Panc1 (cell line): ENCODE results near the gene MAN1A1. TPM values are rescaled to one million over a fixed set of nuclear protein-coding genes. Genes with fewer than 3 reads are reported as not detected.

Source experiments
- ATAC-seq: fragments of 200-7000 bp; cut with Tn5 transposase; 2 replicates; pipeline ENCODE4 v1.9.1; 2020; ENCODE audit warnings: mild to moderate bottlenecking, moderate library complexity
- BruUV-seq: library from RNA; stranded (reverse); fragments of 400-500 nt; replicated peaks from 2 replicates; lab custom pipeline; 2021; lab: Mats Ljungman, UMichigan
- CTCF ChIA-PET: fragments of 300-600 bp; sonication (Branson Sonifier 250); formaldehyde crosslinking; loops from one replicate; lab custom pipeline; 2022; ENCODE audit warnings: antibody characterized with exemption; lab: Charles Lee
- POLR2A ChIA-PET: fragments of 300-600 bp; sonication (Branson Sonifier 250); formaldehyde crosslinking; loops from one replicate; lab custom pipeline; 2022; ENCODE audit warnings: antibody characterized with exemption; lab: Charles Lee
- DNase-seq: peaks from one replicate; pipeline ENCODE4 v3.0.0-alpha.2; 2010; ENCODE audit warnings: low read depth, low spot score
- H3K27ac ChIP-seq: 2 replicates; pipeline ENCODE4 v1.5.1; 2011; ENCODE audit warnings: mild to moderate bottlenecking, low read length, inconsistent platforms
- H3K27me3 ChIP-seq: fragments of 200-500 bp; sonication (Bioruptor generic); 2 replicates; pipeline ENCODE4 v1.6.0; 2014; ENCODE audit warnings: low read length, inconsistent platforms; ENCODE audit not compliant: control insufficient read depth, insufficient read depth
- H3K36me3 ChIP-seq: fragments of 200-500 bp; sonication (Bioruptor generic); 2 replicates; pipeline ENCODE4 v1.5.1; 2014; ENCODE audit warnings: inconsistent platforms, mild to moderate bottlenecking, low read length, moderate library complexity; ENCODE audit not compliant: control insufficient read depth, insufficient read depth
- H3K4me1 ChIP-seq: 2 replicates; pipeline ENCODE4 v1.5.1; 2011; ENCODE audit warnings: inconsistent platforms, mild to moderate bottlenecking, low read length, moderate library complexity; ENCODE audit not compliant: control insufficient read depth, insufficient read depth
- H3K4me3 ChIP-seq, 2 experiments: 2 replicates each; pipeline ENCODE4 v1.5.1; 2011 to 2012; ENCODE audit warnings: low read depth in 2 of 2, low read length in 2 of 2, mild to moderate bottlenecking in 2 of 2, inconsistent platforms in 1 of 2, moderate library complexity in 1 of 2
- H3K9me3 ChIP-seq: fragments of 200-500 bp; sonication (Bioruptor generic); 2 replicates; pipeline ENCODE4 v1.5.1; 2014; ENCODE audit warnings: low read depth, mild to moderate bottlenecking, inconsistent platforms, low read length, moderate library complexity; ENCODE audit not compliant: control insufficient read depth, insufficient read depth
- CTCF ChIP-seq: fragments of 450-650 bp; IDR thresholded peaks from 2 replicates; pipeline ENCODE4 v1.5.1; 2017; ENCODE audit warnings: mild to moderate bottlenecking
- POLR2AphosphoS5 ChIP-seq: IDR thresholded peaks from 2 replicates; pipeline ENCODE4 v1.6.1; 2012; ENCODE audit warnings: mild to moderate bottlenecking, low read depth, low read length, moderate library complexity
- SIN3A ChIP-seq: IDR thresholded peaks from 2 replicates; pipeline ENCODE4 v1.6.1; 2012; ENCODE audit warnings: low read depth, mild to moderate bottlenecking, low read length, moderate library complexity, borderline replicate concordance; ENCODE audit not compliant: insufficient read depth
- TCF7L2 ChIP-seq: IDR thresholded peaks from 2 replicates; pipeline ENCODE4 v1.6.1; 2011; ENCODE audit warnings: mild to moderate bottlenecking, low read depth, low read length, inconsistent platforms
- in situ Hi-C: cut with HindIII; loops from 2 replicates; pipeline ENCODE4 v1.10.0; 2016; ENCODE audit warnings: low sequenced_read_pairs, low pct_unique_long_range_greater_than_20kb
- intact Hi-C: fragments of 100-400 bp; cut with micrococcal nuclease; formaldehyde crosslinking; loops from one replicate; pipeline ENCODE4 v1.10.0; 2022; ENCODE audit not compliant: unreplicated experiment
- total RNA-seq: library from RNA; stranded (reverse); gene quantifications from one replicate; pipeline ENCODE4 v1.2.1, GENCODE V29; 2021; ENCODE audit not compliant: unreplicated experiment
- TF ChIP-seq, protein P1 (sequence below), 2 experiments: IDR thresholded peaks; 2 replicates each; pipeline ENCODE4 v1.6.1; 2011 to 2012; ENCODE audit warnings: low read depth in 2 of 2, control low read depth in 1 of 2, low read length in 1 of 2, mild to moderate bottlenecking in 1 of 2, moderate library complexity in 1 of 2; ENCODE audit not compliant: insufficient read depth in 1 of 2

The MAN1A1 gene
- total RNA-seq, 1 experiment from 2014 or later, result 3.2 TPM

GRCh38 chr6:119390247-119390793 lies 40.8 kb upstream of the MAN1A1 start:
- Histone ChIP-seq H3K36me3 (no peaks in the 10 kb centered on the region), H3K9me3 (no peaks in the 10 kb centered on the region), H3K4me1 (no peaks in the 10 kb centered on the region), H3K27ac (no peak overlapping the region), H3K4me3 (no peak overlapping the region), H3K27me3 (no peaks in the 10 kb centered on the region)
- intact Hi-C loops, result no loop called here
- ATAC-seq (no peak), DNase-seq (no peak)
- no peak for TF ChIP-seq POLR2AphosphoS5
- TF ChIP-seq, protein P1, sequence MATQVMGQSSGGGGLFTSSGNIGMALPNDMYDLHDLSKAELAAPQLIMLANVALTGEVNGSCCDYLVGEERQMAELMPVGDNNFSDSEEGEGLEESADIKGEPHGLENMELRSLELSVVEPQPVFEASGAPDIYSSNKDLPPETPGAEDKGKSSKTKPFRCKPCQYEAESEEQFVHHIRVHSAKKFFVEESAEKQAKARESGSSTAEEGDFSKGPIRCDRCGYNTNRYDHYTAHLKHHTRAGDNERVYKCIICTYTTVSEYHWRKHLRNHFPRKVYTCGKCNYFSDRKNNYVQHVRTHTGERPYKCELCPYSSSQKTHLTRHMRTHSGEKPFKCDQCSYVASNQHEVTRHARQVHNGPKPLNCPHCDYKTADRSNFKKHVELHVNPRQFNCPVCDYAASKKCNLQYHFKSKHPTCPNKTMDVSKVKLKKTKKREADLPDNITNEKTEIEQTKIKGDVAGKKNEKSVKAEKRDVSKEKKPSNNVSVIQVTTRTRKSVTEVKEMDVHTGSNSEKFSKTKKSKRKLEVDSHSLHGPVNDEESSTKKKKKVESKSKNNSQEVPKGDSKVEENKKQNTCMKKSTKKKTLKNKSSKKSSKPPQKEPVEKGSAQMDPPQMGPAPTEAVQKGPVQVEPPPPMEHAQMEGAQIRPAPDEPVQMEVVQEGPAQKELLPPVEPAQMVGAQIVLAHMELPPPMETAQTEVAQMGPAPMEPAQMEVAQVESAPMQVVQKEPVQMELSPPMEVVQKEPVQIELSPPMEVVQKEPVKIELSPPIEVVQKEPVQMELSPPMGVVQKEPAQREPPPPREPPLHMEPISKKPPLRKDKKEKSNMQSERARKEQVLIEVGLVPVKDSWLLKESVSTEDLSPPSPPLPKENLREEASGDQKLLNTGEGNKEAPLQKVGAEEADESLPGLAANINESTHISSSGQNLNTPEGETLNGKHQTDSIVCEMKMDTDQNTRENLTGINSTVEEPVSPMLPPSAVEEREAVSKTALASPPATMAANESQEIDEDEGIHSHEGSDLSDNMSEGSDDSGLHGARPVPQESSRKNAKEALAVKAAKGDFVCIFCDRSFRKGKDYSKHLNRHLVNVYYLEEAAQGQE (IDR thresholded peaks at IDR 0.05; ENCODE audit: insufficient read depth in 1 of 2, low read depth in 2 of 2, low read length in 1 of 2), result no peak
- TF ChIP-seq CTCF, result no peak
- no peak for TF ChIP-seq SIN3A
- TF ChIP-seq TCF7L2, result no peak
- in situ Hi-C loops, result no loop called here
- ChIA-PET CTCF (no interaction called here), POLR2A (no interaction called here)
- no TSS peak for BruUV-seq

- ATAC-seq, result no peak
These were observed 36.4 kb upstream of the MAN1A1 start for GRCh38 chr6:119385994-119386393.

More at GRCh38 chr6:119385994-119386393, 36.4 kb upstream of the MAN1A1 start:
- TF ChIP-seq POLR2AphosphoS5 (no peak), SIN3A (no peak), TCF7L2 (no peak), CTCF (no peak)
- TF ChIP-seq, protein P1 (IDR thresholded peaks at IDR 0.05; ENCODE audit: insufficient read depth in 1 of 2, low read depth in 2 of 2, low read length in 1 of 2), result no peak
- intact Hi-C loops (no loop called here), in situ Hi-C loops (no loop called here)
- H3K27ac ChIP-seq, result no peak overlapping the region
- H3K4me3 ChIP-seq, result no peak overlapping the region
- CTCF ChIA-PET, result no interaction called here
- POLR2A ChIA-PET, result no interaction called here
- no TSS peak for BruUV-seq
- DNase-seq, result no peak
- H3K4me1 ChIP-seq, result no peaks in the 10 kb centered on the region
- no peaks in the 10 kb centered on the region for H3K9me3 ChIP-seq
- no peaks in the 10 kb centered on the region for H3K27me3 ChIP-seq
- H3K36me3 ChIP-seq, result no peaks in the 10 kb centered on the region
